HepG2 (cell line): ENCODE results near the gene ENKUR. TPM values are rescaled to one million over a fixed set of nuclear protein-coding genes. Genes with fewer than 3 reads are reported as not detected.
A peak's percentile ranks its signal among the peaks of the same experiment; 100 is the strongest.

Source experiments
- ATM ChIP-seq: fragments of 450-650 bp; IDR thresholded peaks from 2 replicates; pipeline ENCODE4 v1.7.1; 2017; ENCODE audit warnings: mild to moderate bottlenecking, borderline replicate concordance
- E2F5 ChIP-seq: sonication (generic); formaldehyde crosslinking; conservative IDR thresholded peaks from 2 replicates; pipeline ENCODE4 v1.4.0; 2020; ENCODE audit warnings: missing genetic modification reagents
- FOXA3 ChIP-seq: IDR thresholded peaks from 2 replicates; pipeline ENCODE4 v1.6.1; 2016; ENCODE audit warnings: missing genetic modification reagents, missing compliant biosample characterization
- GFI1 ChIP-seq: sonication (generic); formaldehyde crosslinking; IDR thresholded peaks from 2 replicates; pipeline ENCODE4 v1.5.0; 2020; ENCODE audit warnings: missing genetic modification reagents, mild to moderate bottlenecking, borderline replicate concordance
- HCFC1 ChIP-seq: fragments of 150-350 bp; IDR thresholded peaks from 2 replicates; pipeline ENCODE4 v1.6.1; 2014; ENCODE audit warnings: low read depth, low read length
- HOXA3 ChIP-seq: sonication (generic); formaldehyde crosslinking; IDR thresholded peaks from 2 replicates; pipeline ENCODE4 v1.5.0; 2020; ENCODE audit warnings: missing genetic modification reagents
- JUND ChIP-seq: sonication (generic); formaldehyde crosslinking; IDR thresholded peaks from 2 replicates; pipeline ENCODE4 v1.8.0; 2022; ENCODE audit warnings: mild to moderate bottlenecking, missing genetic modification reagents
- KLF11 ChIP-seq: IDR thresholded peaks from 2 replicates; pipeline ENCODE4 v1.6.1; 2016; ENCODE audit warnings: missing compliant biosample characterization
- NFYB ChIP-seq: sonication (generic); formaldehyde crosslinking; IDR thresholded peaks from 2 replicates; pipeline ENCODE4 v1.4.0; 2020; ENCODE audit warnings: missing genetic modification reagents
- PAWR ChIP-seq: sonication (generic); formaldehyde crosslinking; IDR thresholded peaks from 2 replicates; pipeline ENCODE4 v1.4.0; 2020; ENCODE audit warnings: missing genetic modification reagents, mild to moderate bottlenecking, borderline replicate concordance
- ZNF18 ChIP-seq: sonication (generic); formaldehyde crosslinking; IDR thresholded peaks from 2 replicates; pipeline ENCODE4 v1.8.0; 2022; ENCODE audit warnings: mild to moderate bottlenecking, missing genetic modification reagents; ENCODE audit not compliant: insufficient replicate concordance
- ZNF230 ChIP-seq: sonication (generic); formaldehyde crosslinking; IDR thresholded peaks from 2 replicates; pipeline ENCODE4 v1.4.0; 2020; ENCODE audit warnings: mild to moderate bottlenecking, missing genetic modification reagents
- ZNF34 ChIP-seq: sonication (generic); formaldehyde crosslinking; IDR thresholded peaks from 2 replicates; pipeline ENCODE4 v1.4.0; 2020; ENCODE audit warnings: mild to moderate bottlenecking, missing genetic modification reagents, borderline replicate concordance
- ZNF609 ChIP-seq: sonication (generic); formaldehyde crosslinking; IDR thresholded peaks from 2 replicates; pipeline ENCODE4 v1.4.0; 2020; ENCODE audit warnings: mild to moderate bottlenecking, missing genetic modification reagents, borderline replicate concordance
- polyA plus RNA-seq, 8 experiments: library from polyadenylated mRNA; depleted of rRNA in 3 of 8; stranded (reverse) in 7 of 8; unstranded in 1 of 8; fragments of >200 nt; fragmentation: Illumina TruSeq in 4 of 8; extraction: Trizol in 4 of 8; gene quantifications; 2 replicates each; pipeline versions ENCODE4 v1.2.1 to v1.2.3, GENCODE V29; 2011 to 2016; ENCODE audit warnings: low read depth in 4 of 8, missing spikeins in 1 of 8, mixed read lengths in 1 of 8; ENCODE audit not compliant: insufficient read depth in 1 of 8
- total RNA-seq, 5 experiments: library from RNA; depleted of rRNA; stranded (reverse); fragments of >200 nt; fragmentation: Illumina TruSeq; extraction: Trizol; gene quantifications; 2 replicates each; pipeline ENCODE4 v1.2.3, GENCODE V29; 2016; ENCODE audit warnings: low read depth in 1 of 5
- TF ChIP-seq, protein P1 (sequence below): sonication (generic); formaldehyde crosslinking; IDR thresholded peaks from 2 replicates; pipeline ENCODE4 v1.4.0; 2020; ENCODE audit warnings: missing genetic modification reagents, low read depth, mild to moderate bottlenecking, borderline replicate concordance
- TF ChIP-seq, protein P2 (sequence below): sonication (generic); formaldehyde crosslinking; IDR thresholded peaks from 2 replicates; pipeline ENCODE4 v1.4.0; 2020; ENCODE audit warnings: missing genetic modification reagents

ENKUR gene
- total and polyA plus RNA-seq, 2 of the 13 experiments (the other 11 are each of a cell fraction or from before 2014, with no cell fraction given), result 0.15 TPM

- TF ChIP-seq, protein P1, sequence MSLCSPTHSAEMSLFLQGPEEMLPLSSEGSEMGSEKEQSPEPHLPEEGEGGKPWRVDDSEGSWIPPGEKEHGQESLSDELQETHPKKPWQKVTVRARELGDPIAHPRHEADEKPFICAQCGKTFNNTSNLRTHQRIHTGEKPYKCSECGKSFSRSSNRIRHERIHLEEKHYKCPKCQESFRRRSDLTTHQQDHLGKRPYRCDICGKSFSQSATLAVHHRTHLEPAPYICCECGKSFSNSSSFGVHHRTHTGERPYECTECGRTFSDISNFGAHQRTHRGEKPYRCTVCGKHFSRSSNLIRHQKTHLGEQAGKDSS, result peak; percentile 91; the same call in 1 of the 2 replicates
- peak; percentile 76 for TF ChIP-seq NFYB (CRISPR knock-in tag)
- TF ChIP-seq ZNF230 (CRISPR knock-in tag), result peak; percentile 94; the same call in 1 of the 2 replicates
- TF ChIP-seq ZNF18 (CRISPR knock-in tag), result peak; percentile 93
- TF ChIP-seq ZNF609 (CRISPR knock-in tag), result 0 out of 2 replicates have a peak, but pooled peaks have one; percentile 13
- 0 out of 2 replicates have a peak, but pooled peaks have one; percentile 70 for TF ChIP-seq PAWR (CRISPR knock-in tag)
- no peak for TF ChIP-seq ZNF34
- no peak for TF ChIP-seq JUND (CRISPR knock-in tag)
- TF ChIP-seq GFI1 (CRISPR knock-in tag), result peak; percentile 77; the same call in 1 of the 2 replicates
- peak; percentile 76 for TF ChIP-seq HOXA3 (CRISPR knock-in tag)
- peak; percentile 56; the same call in 1 of the 2 replicates for TF ChIP-seq E2F5
- no peak for TF ChIP-seq HCFC1
- TF ChIP-seq FOXA3 (CRISPR knock-in tag), result no peak; the same call in 1 of the 2 replicates
- peak; percentile 52; the same call in 1 of the 2 replicates for TF ChIP-seq KLF11 (CRISPR knock-in tag)
- TF ChIP-seq ATM, result no peak
- TF ChIP-seq, protein P2, sequence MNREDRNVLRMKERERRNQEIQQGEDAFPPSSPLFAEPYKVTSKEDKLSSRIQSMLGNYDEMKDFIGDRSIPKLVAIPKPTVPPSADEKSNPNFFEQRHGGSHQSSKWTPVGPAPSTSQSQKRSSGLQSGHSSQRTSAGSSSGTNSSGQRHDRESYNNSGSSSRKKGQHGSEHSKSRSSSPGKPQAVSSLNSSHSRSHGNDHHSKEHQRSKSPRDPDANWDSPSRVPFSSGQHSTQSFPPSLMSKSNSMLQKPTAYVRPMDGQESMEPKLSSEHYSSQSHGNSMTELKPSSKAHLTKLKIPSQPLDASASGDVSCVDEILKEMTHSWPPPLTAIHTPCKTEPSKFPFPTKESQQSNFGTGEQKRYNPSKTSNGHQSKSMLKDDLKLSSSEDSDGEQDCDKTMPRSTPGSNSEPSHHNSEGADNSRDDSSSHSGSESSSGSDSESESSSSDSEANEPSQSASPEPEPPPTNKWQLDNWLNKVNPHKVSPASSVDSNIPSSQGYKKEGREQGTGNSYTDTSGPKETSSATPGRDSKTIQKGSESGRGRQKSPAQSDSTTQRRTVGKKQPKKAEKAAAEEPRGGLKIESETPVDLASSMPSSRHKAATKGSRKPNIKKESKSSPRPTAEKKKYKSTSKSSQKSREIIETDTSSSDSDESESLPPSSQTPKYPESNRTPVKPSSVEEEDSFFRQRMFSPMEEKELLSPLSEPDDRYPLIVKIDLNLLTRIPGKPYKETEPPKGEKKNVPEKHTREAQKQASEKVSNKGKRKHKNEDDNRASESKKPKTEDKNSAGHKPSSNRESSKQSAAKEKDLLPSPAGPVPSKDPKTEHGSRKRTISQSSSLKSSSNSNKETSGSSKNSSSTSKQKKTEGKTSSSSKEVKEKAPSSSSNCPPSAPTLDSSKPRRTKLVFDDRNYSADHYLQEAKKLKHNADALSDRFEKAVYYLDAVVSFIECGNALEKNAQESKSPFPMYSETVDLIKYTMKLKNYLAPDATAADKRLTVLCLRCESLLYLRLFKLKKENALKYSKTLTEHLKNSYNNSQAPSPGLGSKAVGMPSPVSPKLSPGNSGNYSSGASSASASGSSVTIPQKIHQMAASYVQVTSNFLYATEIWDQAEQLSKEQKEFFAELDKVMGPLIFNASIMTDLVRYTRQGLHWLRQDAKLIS (CRISPR knock-in tag), result no peak
Measured at GRCh38 chr10:25016376-25017153, 607 bp upstream of the ENKUR start, which contains the start of gene THNSL1 (continued).
